Ishikawa (cell line): Measurements from ENCODE around the gene TSPAN18.

Experiments used
- CEBPB ChIP-seq: IDR thresholded peaks from 2 replicates; pipeline ENCODE4 v1.6.1; 2012
- CREB1 ChIP-seq: IDR thresholded peaks from 2 replicates; pipeline ENCODE4 v1.6.1; 2012; ENCODE audit warnings: low read depth
- EGR1 ChIP-seq: IDR thresholded peaks from 2 replicates; pipeline ENCODE4 v1.6.1; 2012
- EP300 ChIP-seq: IDR thresholded peaks from 2 replicates; pipeline ENCODE4 v1.6.1; 2012; ENCODE audit warnings: borderline replicate concordance
- FOXM1 ChIP-seq: IDR thresholded peaks from 2 replicates; pipeline ENCODE4 v1.6.1; 2012; ENCODE audit warnings: low read depth, borderline replicate concordance
- NFIC ChIP-seq: IDR thresholded peaks from 2 replicates; pipeline ENCODE4 v1.6.1; 2012
- RAD21 ChIP-seq: IDR thresholded peaks from 2 replicates; pipeline ENCODE4 v1.6.1; 2012; ENCODE audit warnings: low read depth
- TAF1 ChIP-seq: IDR thresholded peaks from 2 replicates; pipeline ENCODE4 v1.6.1; 2012; ENCODE audit warnings: low read depth, mild to moderate bottlenecking
- TCF12 ChIP-seq: IDR thresholded peaks from 2 replicates; pipeline ENCODE4 v1.6.1; 2012; ENCODE audit warnings: low read depth
- TEAD4 ChIP-seq: IDR thresholded peaks from 2 replicates; pipeline ENCODE4 v1.6.1; 2012
- YY1 ChIP-seq: IDR thresholded peaks from 2 replicates; pipeline ENCODE4 v1.6.1; 2012; ENCODE audit warnings: low read depth
- ZBTB7A ChIP-seq: IDR thresholded peaks from 2 replicates; pipeline ENCODE4 v1.6.1; 2012; ENCODE audit warnings: low read depth
- TF ChIP-seq, protein P1 (sequence below): IDR thresholded peaks from 2 replicates; pipeline ENCODE4 v1.6.1; 2012
- TF ChIP-seq, protein P2 (sequence below): IDR thresholded peaks from 2 replicates; pipeline ENCODE4 v1.6.1; 2012
- TF ChIP-seq, protein P3 (sequence below): IDR thresholded peaks from 2 replicates; pipeline ENCODE4 v1.6.1; 2012; ENCODE audit warnings: low read depth, mild to moderate bottlenecking

The TSPAN18 gene

DNA sequence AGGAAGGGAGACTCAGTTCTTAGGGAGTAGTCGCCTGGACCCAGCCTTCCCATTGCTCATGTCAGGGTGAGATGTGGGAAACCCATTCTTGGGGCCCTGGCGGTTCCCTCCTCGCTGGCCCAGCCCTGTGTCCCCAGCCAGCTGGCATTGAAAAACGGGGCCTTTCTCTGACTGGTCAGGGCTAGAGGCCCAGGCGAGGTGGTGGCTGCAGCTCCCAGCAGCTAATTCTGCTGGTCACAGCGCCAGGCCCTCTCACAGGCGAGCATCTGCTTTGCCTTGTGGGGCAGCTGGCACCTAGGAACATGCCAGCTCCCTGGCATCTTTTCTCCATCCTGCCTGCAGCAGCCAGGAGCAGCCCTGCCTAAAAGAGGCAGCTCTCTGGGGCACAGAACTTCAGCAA lies 20.1 kb downstream of the TSPAN18 start:
- TF ChIP-seq YY1 (no peak), FOXM1 (no peak), TCF12 (no peak), CREB1 (no peak), ZBTB7A (no peak), TEAD4 (no peak)
- TF ChIP-seq, protein P1, sequence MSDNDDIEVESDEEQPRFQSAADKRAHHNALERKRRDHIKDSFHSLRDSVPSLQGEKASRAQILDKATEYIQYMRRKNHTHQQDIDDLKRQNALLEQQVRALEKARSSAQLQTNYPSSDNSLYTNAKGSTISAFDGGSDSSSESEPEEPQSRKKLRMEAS, result no peak
- TF ChIP-seq, protein P2, sequence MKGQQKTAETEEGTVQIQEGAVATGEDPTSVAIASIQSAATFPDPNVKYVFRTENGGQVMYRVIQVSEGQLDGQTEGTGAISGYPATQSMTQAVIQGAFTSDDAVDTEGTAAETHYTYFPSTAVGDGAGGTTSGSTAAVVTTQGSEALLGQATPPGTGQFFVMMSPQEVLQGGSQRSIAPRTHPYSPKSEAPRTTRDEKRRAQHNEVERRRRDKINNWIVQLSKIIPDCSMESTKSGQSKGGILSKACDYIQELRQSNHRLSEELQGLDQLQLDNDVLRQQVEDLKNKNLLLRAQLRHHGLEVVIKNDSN, result no peak

DNA sequence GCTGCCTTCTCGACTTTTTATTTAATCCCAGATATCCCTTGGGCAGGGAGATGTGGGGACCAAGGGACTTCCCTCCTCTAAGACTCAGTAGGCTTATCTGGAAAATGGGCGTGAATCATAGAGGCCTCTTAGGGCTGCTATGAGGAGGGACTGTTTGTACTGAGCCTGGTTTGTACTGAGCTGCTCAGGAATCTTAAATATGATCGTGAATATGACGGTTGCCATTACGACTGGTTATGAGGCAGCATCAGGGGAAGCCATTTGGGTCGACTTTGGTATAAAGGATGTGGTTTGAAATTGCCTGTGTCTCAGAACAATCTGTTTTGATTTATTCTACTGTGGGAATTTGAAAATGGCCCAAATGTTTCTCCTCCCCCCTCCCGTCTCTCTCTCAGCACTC lies 20.6 kb downstream of the TSPAN18 start:
- no peak for TF ChIP-seq TEAD4

DNA sequence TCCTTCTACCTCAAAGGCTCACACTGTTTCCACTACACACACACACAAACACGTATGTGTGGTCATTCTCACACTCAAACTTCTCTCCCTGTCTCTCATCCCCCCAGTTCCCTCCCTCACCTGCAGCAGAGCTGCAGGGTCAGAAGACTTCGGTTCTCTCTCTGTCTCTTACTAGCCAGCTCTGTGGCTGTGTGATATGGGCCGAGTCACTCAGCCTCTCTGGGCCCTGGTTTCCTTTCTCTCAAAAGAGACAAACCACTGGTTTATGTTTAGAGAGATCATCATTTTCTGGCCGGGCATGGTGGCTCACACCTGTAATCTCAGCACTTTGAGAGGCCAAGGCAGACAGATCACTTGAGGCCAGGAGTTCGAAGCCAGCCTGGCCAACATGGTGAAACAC lies 21.1 kb downstream of the TSPAN18 start:
- TF ChIP-seq FOXM1 (no peak), EGR1 (no peak), ZBTB7A (no peak), TCF12 (no peak), CEBPB (no peak), YY1 (no peak), EP300 (no peak), NFIC (no peak), RAD21 (no peak), CREB1 (no peak), TEAD4 (no peak), TAF1 (no peak)
- TF ChIP-seq, protein P1, result no peak
- TF ChIP-seq, protein P2, result no peak
- TF ChIP-seq, protein P3, sequence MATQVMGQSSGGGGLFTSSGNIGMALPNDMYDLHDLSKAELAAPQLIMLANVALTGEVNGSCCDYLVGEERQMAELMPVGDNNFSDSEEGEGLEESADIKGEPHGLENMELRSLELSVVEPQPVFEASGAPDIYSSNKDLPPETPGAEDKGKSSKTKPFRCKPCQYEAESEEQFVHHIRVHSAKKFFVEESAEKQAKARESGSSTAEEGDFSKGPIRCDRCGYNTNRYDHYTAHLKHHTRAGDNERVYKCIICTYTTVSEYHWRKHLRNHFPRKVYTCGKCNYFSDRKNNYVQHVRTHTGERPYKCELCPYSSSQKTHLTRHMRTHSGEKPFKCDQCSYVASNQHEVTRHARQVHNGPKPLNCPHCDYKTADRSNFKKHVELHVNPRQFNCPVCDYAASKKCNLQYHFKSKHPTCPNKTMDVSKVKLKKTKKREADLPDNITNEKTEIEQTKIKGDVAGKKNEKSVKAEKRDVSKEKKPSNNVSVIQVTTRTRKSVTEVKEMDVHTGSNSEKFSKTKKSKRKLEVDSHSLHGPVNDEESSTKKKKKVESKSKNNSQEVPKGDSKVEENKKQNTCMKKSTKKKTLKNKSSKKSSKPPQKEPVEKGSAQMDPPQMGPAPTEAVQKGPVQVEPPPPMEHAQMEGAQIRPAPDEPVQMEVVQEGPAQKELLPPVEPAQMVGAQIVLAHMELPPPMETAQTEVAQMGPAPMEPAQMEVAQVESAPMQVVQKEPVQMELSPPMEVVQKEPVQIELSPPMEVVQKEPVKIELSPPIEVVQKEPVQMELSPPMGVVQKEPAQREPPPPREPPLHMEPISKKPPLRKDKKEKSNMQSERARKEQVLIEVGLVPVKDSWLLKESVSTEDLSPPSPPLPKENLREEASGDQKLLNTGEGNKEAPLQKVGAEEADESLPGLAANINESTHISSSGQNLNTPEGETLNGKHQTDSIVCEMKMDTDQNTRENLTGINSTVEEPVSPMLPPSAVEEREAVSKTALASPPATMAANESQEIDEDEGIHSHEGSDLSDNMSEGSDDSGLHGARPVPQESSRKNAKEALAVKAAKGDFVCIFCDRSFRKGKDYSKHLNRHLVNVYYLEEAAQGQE, result no peak

DNA sequence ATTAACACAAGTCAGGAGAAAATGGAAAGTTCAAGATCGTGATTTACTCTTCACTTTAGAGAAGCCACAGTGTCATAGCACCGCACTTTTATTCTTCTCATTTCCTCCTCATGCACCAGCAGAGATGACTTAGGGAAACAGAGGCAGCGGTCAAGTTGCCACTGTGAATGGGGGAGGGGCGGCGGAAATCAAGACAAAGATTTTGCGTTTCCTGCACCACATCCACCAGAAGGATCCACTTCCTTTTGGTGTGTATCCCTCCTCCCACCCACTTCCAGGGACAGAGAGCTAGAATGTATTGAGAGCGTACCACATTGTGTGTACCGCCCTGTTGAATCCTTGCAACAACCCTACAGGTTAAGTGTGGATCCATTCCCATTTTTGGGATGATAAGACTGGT lies 21.8 kb downstream of the TSPAN18 start:
- no peak for TF ChIP-seq TEAD4
- TF ChIP-seq NFIC, result no peak
- TF ChIP-seq, protein P2, result no peak
- no peak for TF ChIP-seq EGR1
- no peak for TF ChIP-seq YY1
- TF ChIP-seq TAF1, result no peak
- no peak for TF ChIP-seq CREB1
- TF ChIP-seq RAD21, result no peak
- no peak for TF ChIP-seq TCF12
- TF ChIP-seq, protein P1, result no peak
- no peak for TF ChIP-seq CEBPB
- TF ChIP-seq FOXM1, result no peak
- TF ChIP-seq EP300, result no peak
- TF ChIP-seq ZBTB7A, result no peak
- TF ChIP-seq, protein P3, result no peak

DNA sequence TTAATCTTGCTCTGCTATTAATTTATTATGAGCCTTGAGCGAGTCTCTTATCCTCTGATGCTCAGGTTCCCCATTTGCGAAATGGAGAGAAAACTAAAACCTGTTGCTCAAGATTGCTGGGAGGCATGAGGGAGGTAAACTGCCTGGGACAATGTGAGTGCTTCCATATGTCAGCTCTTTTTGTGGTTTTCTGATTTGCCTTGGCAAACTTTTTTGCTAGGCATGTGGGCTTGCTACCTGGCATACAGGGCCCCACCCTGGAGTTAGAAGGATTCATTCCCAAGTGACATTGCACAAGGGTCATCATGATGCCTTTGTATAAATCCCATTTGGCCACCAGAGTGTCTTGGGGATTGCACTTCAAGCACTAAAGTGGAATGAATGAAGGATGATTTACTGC lies 22.4 kb downstream of the TSPAN18 start:
- TF ChIP-seq, protein P1, result no peak
- TF ChIP-seq RAD21 (no peak), TCF12 (no peak), NFIC (no peak), CEBPB (no peak)

DNA sequence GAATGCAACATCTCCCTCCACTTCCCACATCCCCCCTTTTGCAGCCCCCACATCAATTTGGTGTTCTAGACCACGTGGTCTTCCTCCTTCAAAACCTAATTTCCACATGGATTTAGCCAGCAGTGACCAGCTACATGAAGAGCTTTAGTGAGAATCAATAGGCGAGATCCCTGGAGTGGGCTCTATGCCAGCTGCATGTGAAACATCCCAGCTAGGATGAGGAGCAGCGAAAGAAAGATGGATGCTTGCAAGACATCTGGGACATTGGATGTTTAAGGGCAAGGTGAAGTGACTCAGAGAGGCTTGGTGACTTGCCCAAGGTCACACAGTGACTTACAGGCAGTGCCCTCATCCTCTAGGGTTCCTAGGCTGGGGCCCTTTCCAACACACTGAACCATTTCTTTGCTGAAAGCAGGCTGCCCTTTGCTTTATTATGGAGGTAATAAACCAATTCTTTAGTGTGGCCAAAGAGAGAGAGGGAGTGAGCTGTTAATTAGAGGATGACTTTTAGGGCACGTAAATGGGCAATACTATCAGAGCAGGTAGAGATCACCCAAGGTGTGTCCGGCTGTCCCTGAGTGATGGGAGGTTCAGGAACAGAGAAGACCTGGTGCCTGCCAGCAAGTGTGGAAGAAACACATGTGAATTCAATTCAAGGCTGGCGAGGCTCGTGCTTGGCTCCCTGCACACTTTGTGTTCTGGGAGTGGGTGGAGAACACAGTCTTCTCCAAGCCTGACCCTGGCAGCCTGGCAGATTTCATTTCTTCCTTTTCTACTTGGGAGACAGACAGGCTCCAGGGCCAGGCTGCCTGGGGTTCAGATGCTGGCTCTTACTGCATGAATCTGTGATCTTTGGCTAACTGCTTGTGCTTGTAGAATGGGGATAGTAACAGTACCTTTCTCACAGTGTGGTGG lies 24.0 kb downstream of the TSPAN18 start:
- TF ChIP-seq TEAD4, result no peak
- TF ChIP-seq CREB1, result no peak
- no peak for TF ChIP-seq ZBTB7A
- TF ChIP-seq RAD21, result no peak
- TF ChIP-seq NFIC, result no peak
- TF ChIP-seq, protein P3, result no peak
- TF ChIP-seq FOXM1, result no peak
- TF ChIP-seq, protein P2, result no peak
- TF ChIP-seq, protein P1, result no peak
- no peak for TF ChIP-seq EP300
- TF ChIP-seq CEBPB, result no peak
- no peak for TF ChIP-seq TCF12
- TF ChIP-seq EGR1, result no peak
- no peak for TF ChIP-seq YY1
